NB4 (cell line): ENCODE results near the gene FOXP2.
"Not testable (repeated sequence)": the region's sequence is repeated elsewhere in the genome, so short reads cannot be mapped to it uniquely, and the experiment has no call there.

ENCODE experiments used
- DNase-seq: peaks from one replicate; pipeline ENCODE4 v3.0.0; 2010; ENCODE audit warnings: low read depth
- H3K4me3 ChIP-seq: one replicate; pipeline ENCODE4 v1.5.1; 2011; ENCODE audit warnings: mild to moderate bottlenecking, low read depth, low read length, moderate library complexity
- CTCF ChIP-seq: IDR thresholded peaks from one replicate; pipeline ENCODE4 v1.5.1; 2012; ENCODE audit warnings: low read depth, low read length
- MAX ChIP-seq: IDR thresholded peaks from 2 replicates; pipeline ENCODE4 v1.6.1; 2011; ENCODE audit warnings: low read depth, low read length
- MYC ChIP-seq: IDR thresholded peaks from 2 replicates; pipeline ENCODE4 v1.6.1; 2011; ENCODE audit warnings: low read depth, low read length
- POLR2A ChIP-seq: IDR thresholded peaks from 2 replicates; pipeline ENCODE4 v1.6.1; 2011; ENCODE audit warnings: mild to moderate bottlenecking; ENCODE audit not compliant: insufficient read length; ENCODE audit errors: extremely low read depth

The FOXP2 gene

GRCh38 chr7:114548081-114548980 lies 133.7 kb downstream of the FOXP2 start:
- TF ChIP-seq MAX (no peak), POLR2A (no peak), CTCF (no peak), MYC (no peak)
- H3K4me3 ChIP-seq: no peak overlapping the region
- DNase-seq: no peak

- DNase-seq: peak; percentile 74
- TF ChIP-seq POLR2A: no peak
- peak; percentile 83 for TF ChIP-seq MYC
- peak; percentile 88 for TF ChIP-seq MAX
- no peak for TF ChIP-seq CTCF
- no peak overlapping the region for H3K4me3 ChIP-seq
These were observed 140.3 kb downstream of the FOXP2 start for GRCh38 chr7:114554781-114555537.

- no peak overlapping the region for H3K4me3 ChIP-seq
- no peak for DNase-seq
- TF ChIP-seq MAX (no peak), CTCF (no peak), POLR2A (no peak), MYC (no peak)
These were observed 152.8 kb downstream of the FOXP2 start for GRCh38 chr7:114567416-114567815.

- TF ChIP-seq MYC (no peak), CTCF (no peak)
- DNase-seq: no peak
- H3K4me3 ChIP-seq: no peak overlapping the region
These were observed 154.6 kb downstream of the FOXP2 start for GRCh38 chr7:114569220-114569619.

GRCh38 chr7:114574384-114574783 lies 159.8 kb downstream of the FOXP2 start:
- DNase-seq: no peak
- H3K4me3 ChIP-seq: no peak overlapping the region
- TF ChIP-seq CTCF (no peak), POLR2A (no peak)

- H3K4me3 ChIP-seq: no peak overlapping the region
- DNase-seq: no peak
- TF ChIP-seq CTCF (no peak), MYC (no peak), POLR2A (no peak)
These were observed 160.5 kb downstream of the FOXP2 start for GRCh38 chr7:114575098-114575497.

- not testable (repeated sequence) for DNase-seq, H3K4me3 ChIP-seq
These were observed 166.3 kb downstream of the FOXP2 start for GRCh38 chr7:114580963-114581362.
